Neural cell (in vitro differentiated cells): ENCODE results near the gene MINDY2. TPM values are rescaled to one million over a fixed set of nuclear protein-coding genes. Genes with fewer than 3 reads are reported as not detected.

ENCODE experiments used
- H2AFZ ChIP-seq: fragments of 200-600, 300-800 bp; sonication (generic), shearing (Covaris generic); 2 replicates; pipeline ENCODE4 v1.6.0; 2014; ENCODE audit warnings: low read depth, mild to moderate bottlenecking, antibody characterized with exemption, low read length, moderate library complexity
- H3F3A ChIP-seq: fragments of 200-600 bp; shearing (Covaris generic); 2 replicates; pipeline ENCODE4 v1.6.1; 2016; ENCODE audit warnings: mild to moderate bottlenecking, moderate library complexity, mixed read lengths, antibody characterized with exemption, low read length; ENCODE audit not compliant: insufficient read depth, poor library complexity, severe bottlenecking
- H3K27ac ChIP-seq: fragments of 200-600, 300-800 bp; sonication (generic), shearing (Covaris generic); 2 replicates; pipeline ENCODE4 v1.5.1; 2014; ENCODE audit warnings: mild to moderate bottlenecking, low read length, moderate library complexity
- H3K27me3 ChIP-seq: fragments of 300-800, 200-600 bp; sonication (generic), shearing (Covaris generic); 2 replicates; pipeline ENCODE4 v1.6.0; 2014; ENCODE audit warnings: mild to moderate bottlenecking, low read depth, low read length, moderate library complexity; ENCODE audit not compliant: insufficient read depth
- H3K36me3 ChIP-seq: fragments of 300-800, 200-600 bp; sonication (generic), shearing (Covaris generic); 2 replicates; pipeline ENCODE4 v1.5.1; 2014; ENCODE audit warnings: mild to moderate bottlenecking, antibody characterized with exemption, low read length, moderate library complexity; ENCODE audit not compliant: insufficient read depth
- H3K4me2 ChIP-seq: fragments of 300-800, 200-600 bp; sonication (generic), shearing (Covaris generic); 2 replicates; pipeline ENCODE4 v1.6.0; 2014; ENCODE audit warnings: mild to moderate bottlenecking, low read length
- H3K4me3 ChIP-seq: fragments of 300-800, 200-600 bp; sonication (generic), shearing (Covaris generic); 2 replicates; pipeline ENCODE4 v1.5.1; 2014; ENCODE audit warnings: mild to moderate bottlenecking, low read length, moderate library complexity
- H3K79me2 ChIP-seq: fragments of 200-600 bp; shearing (Covaris generic); replicated peaks from 2 replicates; pipeline ENCODE4 v1.6.0; 2014; ENCODE audit warnings: mild to moderate bottlenecking, low read length, moderate library complexity; ENCODE audit not compliant: insufficient read depth
- H3K9ac ChIP-seq: fragments of 300-800, 200-600 bp; sonication (generic), shearing (Covaris generic); 2 replicates; pipeline ENCODE4 v1.6.1; 2016; ENCODE audit warnings: mild to moderate bottlenecking, low read length, mixed read lengths
- H3K9me2 ChIP-seq: fragments of 200-600 bp; shearing (Covaris generic); 2 replicates; pipeline ENCODE4 v1.6.1; 2016; ENCODE audit warnings: mild to moderate bottlenecking, low read length, mixed read lengths; ENCODE audit not compliant: insufficient read depth
- H3K9me3 ChIP-seq: fragments of 200-600, 300-800 bp; sonication (generic), shearing (Covaris generic); 2 replicates; pipeline ENCODE4 v1.6.1; 2016; ENCODE audit warnings: mild to moderate bottlenecking, mixed run types, low read length, moderate library complexity, mixed read lengths
- H4K20me1 ChIP-seq: fragments of 200-600 bp; shearing (Covaris generic); 2 replicates; pipeline ENCODE4 v1.6.1; 2016; ENCODE audit warnings: mild to moderate bottlenecking, mixed run types; ENCODE audit not compliant: insufficient read depth
- CTCF ChIP-seq: fragments of 450-650 bp; IDR thresholded peaks from 2 replicates; pipeline ENCODE4 v1.5.1; 2014; ENCODE audit warnings: antibody characterized with exemption, mild to moderate bottlenecking, moderate library complexity; ENCODE audit not compliant: poor library complexity, severe bottlenecking
- EP300 ChIP-seq: fragments of 450-650 bp; conservative IDR thresholded peaks from 2 replicates; pipeline ENCODE4 v1.6.1; 2014; ENCODE audit warnings: antibody characterized with exemption, mild to moderate bottlenecking, moderate library complexity; ENCODE audit not compliant: poor library complexity, severe bottlenecking
- EZH2 ChIP-seq: fragments of 200-600, 300-800 bp; shearing (Covaris generic), sonication (generic); IDR thresholded peaks from 2 replicates; pipeline ENCODE4 v1.6.1; 2014; ENCODE audit warnings: antibody characterized with exemption, low read length, borderline replicate concordance, mild to moderate bottlenecking; ENCODE audit not compliant: insufficient read depth, poor library complexity, severe bottlenecking
- MXI1 ChIP-seq: fragments of 450-650 bp; conservative IDR thresholded peaks from 2 replicates; pipeline ENCODE4 v1.6.1; 2014; ENCODE audit warnings: antibody characterized with exemption, mild to moderate bottlenecking; ENCODE audit not compliant: poor library complexity, severe bottlenecking
- POLR2AphosphoS5 ChIP-seq: IDR thresholded peaks from 2 replicates; pipeline ENCODE4 v1.6.1; 2012
- RAD21 ChIP-seq: fragments of 450-650 bp; conservative IDR thresholded peaks from 2 replicates; pipeline ENCODE4 v1.6.1; 2014; ENCODE audit warnings: antibody characterized with exemption, mild to moderate bottlenecking, moderate library complexity
- REST ChIP-seq: IDR thresholded peaks from 2 replicates; pipeline ENCODE4 v1.6.1; 2012; ENCODE audit warnings: borderline replicate concordance
- SMC3 ChIP-seq: fragments of 450-650 bp; conservative IDR thresholded peaks from 2 replicates; pipeline ENCODE4 v1.6.1; 2014; ENCODE audit warnings: antibody characterized with exemption, mild to moderate bottlenecking, moderate library complexity; ENCODE audit not compliant: poor library complexity
- TAF1 ChIP-seq: IDR thresholded peaks from 2 replicates; pipeline ENCODE4 v1.6.1; 2012; ENCODE audit warnings: low read depth
- polyA plus RNA-seq: library from polyadenylated mRNA; depleted of rRNA; stranded (reverse); fragments of >200 nt; gene quantifications from 2 replicates; pipeline ENCODE4 v1.2.3, GENCODE V29; 2014

MINDY2 gene
- polyA plus RNA-seq, 1 donor from 2014 or later: 22.8 TPM

- H3K27me3 ChIP-seq: no peaks in the 10 kb centered on the region
- TF ChIP-seq MXI1 (no peak), EP300 (no peak), CTCF (no peak), POLR2AphosphoS5 (no peak), EZH2 (no peak), TAF1 (no peak), SMC3 (no peak), RAD21 (no peak), REST (no peak)
- no peaks in the 10 kb centered on the region for H3K9me3 ChIP-seq
- H3K36me3 ChIP-seq: no peaks in the 10 kb centered on the region
- no peaks in the 10 kb centered on the region for H4K20me1 ChIP-seq
- no peak overlapping the region for H2AFZ ChIP-seq
- H3K9me2 ChIP-seq: no peaks in the 10 kb centered on the region
- H3F3A ChIP-seq: no peaks in the 10 kb centered on the region
- no peaks in the 10 kb centered on the region for H3K79me2 ChIP-seq
- H3K4me3 ChIP-seq: no peak overlapping the region
- H3K9ac ChIP-seq: no peak overlapping the region
- no peak overlapping the region for H3K27ac ChIP-seq
- no peak overlapping the region for H3K4me2 ChIP-seq
Observed at GRCh38 chr15:58864602-58865424, 93.7 kb downstream of the MINDY2 start.

- H3K36me3 ChIP-seq: no peaks in the 10 kb centered on the region
- H3K9ac ChIP-seq: no peak overlapping the region
- no peaks in the 10 kb centered on the region for H3K79me2 ChIP-seq
- no peaks in the 10 kb centered on the region for H3K27me3 ChIP-seq
- no peak overlapping the region for H3K4me3 ChIP-seq
- H4K20me1 ChIP-seq: no peaks in the 10 kb centered on the region
- TF ChIP-seq EP300: no peak
- no peak for TF ChIP-seq REST
- no peak for TF ChIP-seq EZH2
- TF ChIP-seq TAF1: no peak
- no peak for TF ChIP-seq CTCF
- no peak for TF ChIP-seq RAD21
- TF ChIP-seq POLR2AphosphoS5: no peak
- TF ChIP-seq MXI1: no peak
- no peak for TF ChIP-seq SMC3
- H3K27ac ChIP-seq: no peak overlapping the region
- no peaks in the 10 kb centered on the region for H3F3A ChIP-seq
- no peak overlapping the region for H3K4me2 ChIP-seq
- H3K9me2 ChIP-seq: no peaks in the 10 kb centered on the region
- H2AFZ ChIP-seq: no peak overlapping the region
- H3K9me3 ChIP-seq: no peaks in the 10 kb centered on the region
Observed at GRCh38 chr15:58865425-58865880, 94.4 kb downstream of the MINDY2 start.
